Motor neuron (in vitro differentiated cells): ENCODE results near the gene ASPM. TPM values are rescaled to one million over a fixed set of nuclear protein-coding genes. Genes with fewer than 3 reads are reported as not detected.
"Not testable (repeated sequence)": the region's sequence is repeated elsewhere in the genome, so short reads cannot be mapped to it uniquely, and the experiment has no call there.

ENCODE experiments used
- ATAC-seq, 8 experiments: fragments of 200-7000 bp; cut with Tn5 transposase; replicated peaks in 6 of 8; 2 replicates each; pipeline ENCODE4 v1.8.0; 2021; ENCODE audit warnings: mild to moderate bottlenecking in 8 of 8, moderate library complexity in 8 of 8
- H3K27ac ChIP-seq, 2 donors: fragments of 250-450 bp; sonication (Bioruptor Pico); 2 replicates each; pipeline ENCODE4 v1.9.0; 2021; ENCODE audit warnings: antibody characterized with exemption in 2 of 2, mild to moderate bottlenecking in 2 of 2, moderate library complexity in 1 of 2
- H3K4me1 ChIP-seq, 2 donors: fragments of 250-450 bp; sonication (Bioruptor Pico); replicated peaks in 1 of 2; 2 replicates each; pipeline ENCODE4 v1.6.1; 2021; ENCODE audit warnings: antibody characterized with exemption in 2 of 2, mild to moderate bottlenecking in 2 of 2, moderate library complexity in 1 of 2
- H3K4me3 ChIP-seq, 5 donors: fragments of 250-450 bp; sonication (Bioruptor Pico); 2 replicates each; pipeline ENCODE4 v1.9.0; 2021; ENCODE audit warnings: antibody characterized with exemption in 5 of 5, mild to moderate bottlenecking in 5 of 5, moderate library complexity in 4 of 5
- WGBS, 10 experiments: fragments of 450-650 bp; shearing (Covaris generic); methylation state at CpG; one replicate each; pipeline ENCODE4 v1.0.0; 2022; 5-methylcytosine and 5-hydroxymethylcytosine counted together
- in situ Hi-C, 9 experiments: fragments of 400-800 bp; cut with MboI; loops; one replicate each; pipeline ENCODE4 v1.15.0; 2021; ENCODE audit warnings: low sequenced_read_pairs in 9 of 9, low pct_unique_long_range_greater_than_20kb in 2 of 9; ENCODE audit not compliant: unreplicated experiment in 9 of 9
- total RNA-seq, 8 experiments: library from RNA; unstranded; fragments of 300-600 nt; gene quantifications; 2 replicates each; pipeline versions ENCODE4 v1.2.3 to v1.2.4, GENCODE V29; 2022

ASPM gene
- total RNA-seq, 8 experiments from 2014 or later: 0.15 to 55.5 (median 3.1) TPM

- no peak for ATAC-seq
Observed at GRCh38 chr1:197137322-197137721, 9.1 kb downstream of the ASPM start.

GRCh38 chr1:197130677-197131304 is 15.7 kb downstream of the ASPM start:
- 79 to 100% (median 100%) methylated on average over 1 to 2 of the region's 2 CpGs for WGBS, 10 experiments
- in situ Hi-C loops: no loop called here
- Histone ChIP-seq H3K4me1 (no peaks in the 10 kb centered on the region), H3K27ac (no peak overlapping the region), H3K4me3 (no peak overlapping the region)
- peak in 2 of 8 experiments; percentile 62 to 82 for ATAC-seq

More at GRCh38 chr1:197137322-197137721, 9.1 kb downstream of the ASPM start:
- H3K27ac ChIP-seq: no peak overlapping the region
- in situ Hi-C loops: no loop called here
- H3K4me3 ChIP-seq: no peak overlapping the region
- peaks cover 5 to 8% of the 10 kb centered on the region in 2 donors for H3K4me1 ChIP-seq
- 50 to 100% (median 86%) methylated on average over 1 to 7 of the region's 7 CpGs; no CpG with 5 or more reads in 4 of the 10 experiments for WGBS, 10 experiments

DNA sequence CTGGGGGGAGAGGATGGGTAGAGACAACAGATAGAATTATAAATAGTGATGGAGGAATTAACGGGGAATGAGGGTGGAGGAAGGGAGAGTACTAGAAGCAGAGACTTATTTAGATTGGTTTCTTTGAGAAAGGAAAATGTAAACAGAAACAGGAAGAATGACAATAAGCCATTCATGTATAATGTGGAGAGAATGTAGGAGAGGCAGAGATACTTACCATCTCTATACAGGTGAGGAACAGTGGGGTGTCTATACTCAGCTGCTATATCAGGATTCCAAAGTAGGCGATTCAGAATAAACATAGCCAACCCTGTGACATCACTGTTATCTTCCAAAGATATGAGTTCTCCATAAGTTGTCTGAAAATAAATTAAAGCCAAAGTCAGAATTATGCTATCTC is 16.8 kb downstream of the ASPM start:
- in situ Hi-C loops: no loop called here
- 88 to 100% (median 96%) methylated on average over 1 to 2 of the region's 2 CpGs for WGBS, 10 experiments
- Histone ChIP-seq H3K4me3 (no peak overlapping the region), H3K4me1 (no peaks in the 10 kb centered on the region), H3K27ac (no peak overlapping the region)
- ATAC-seq: no peak

GRCh38 chr1:197127246-197127912 is 19.1 kb downstream of the ASPM start:
- ATAC-seq: no peak
- 90 to 100% (median 100%) methylated on average over 1 to 2 of the region's 2 CpGs; no CpG with 5 or more reads in 1 of the 10 experiments for WGBS, 10 experiments
- Histone ChIP-seq H3K4me3 (no peak overlapping the region), H3K27ac (no peak overlapping the region), H3K4me1 (no peaks in the 10 kb centered on the region)
- in situ Hi-C loops: no loop called here

DNA sequence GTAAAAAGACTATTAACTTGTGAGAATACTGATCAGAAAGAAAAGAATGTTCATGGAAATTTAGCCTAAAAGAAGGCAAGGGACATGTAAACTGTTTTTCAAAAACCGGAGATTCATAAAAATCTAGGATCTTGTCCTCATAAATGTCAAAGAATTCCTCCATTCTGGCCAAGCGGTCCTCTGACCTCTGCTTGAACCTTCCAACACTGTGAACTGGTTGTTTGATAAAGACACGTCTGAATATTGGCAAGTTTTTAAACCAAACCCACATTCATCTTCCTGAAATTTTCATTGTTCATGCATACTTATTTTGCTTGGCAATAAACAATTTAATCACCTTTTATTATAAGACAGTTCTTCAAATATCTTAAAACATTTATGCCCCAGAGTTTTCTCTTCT is 19.8 kb downstream of the ASPM start:
- no peak for ATAC-seq
- no peaks in the 10 kb centered on the region for H3K4me1 ChIP-seq
- in situ Hi-C loops: no loop called here
- no peak overlapping the region for H3K27ac ChIP-seq
- no peak overlapping the region for H3K4me3 ChIP-seq
- 54 to 92% (median 74%) methylated on average over 2 to 3 of the region's 3 CpGs for WGBS, 10 experiments

DNA sequence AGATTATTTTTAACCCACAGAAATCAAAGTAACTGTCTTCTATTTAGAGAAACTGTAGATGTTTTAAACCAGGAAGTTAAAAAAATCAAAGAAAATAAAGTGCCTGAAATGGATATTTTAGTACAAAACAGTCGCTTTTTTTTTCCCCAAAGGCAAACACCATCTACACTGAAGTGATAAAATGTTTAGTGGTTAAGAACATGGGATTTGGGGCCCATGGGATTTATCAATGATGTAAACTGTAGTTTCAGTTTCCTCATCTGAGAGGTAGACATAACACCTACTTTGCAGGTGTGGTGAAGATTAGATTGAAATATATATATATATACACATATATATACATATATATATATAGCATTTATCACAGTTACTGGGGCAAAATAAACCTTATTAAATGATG is 22.1 kb downstream of the ASPM start:
- no peak for ATAC-seq
- H3K4me3 ChIP-seq: no peak overlapping the region
- no peaks in the 10 kb centered on the region for H3K4me1 ChIP-seq
- in situ Hi-C loops: no loop called here
- 88 to 100% (median 100%) methylated on average over 1 of the region's 1 CpG; no CpG with 5 or more reads in 1 of the 10 experiments for WGBS, 10 experiments
- no peak overlapping the region for H3K27ac ChIP-seq

DNA sequence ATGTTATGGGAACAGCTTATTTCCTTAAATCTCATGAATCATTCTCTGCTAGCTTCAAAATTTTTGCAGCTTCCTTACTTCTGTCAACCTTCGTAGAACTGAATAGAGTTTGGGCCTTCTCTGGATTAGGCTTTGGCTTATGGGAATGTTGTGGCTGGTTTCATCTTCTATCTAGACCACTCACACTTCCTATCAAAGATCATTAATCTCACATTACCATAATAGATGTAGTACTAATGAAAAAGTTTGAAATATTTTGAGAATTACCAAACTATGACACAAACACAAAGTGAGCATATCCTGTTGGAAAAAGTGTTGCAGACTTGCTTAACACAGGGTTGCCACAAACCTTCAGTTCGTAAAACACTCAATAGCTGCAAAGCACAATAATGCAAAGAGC is 30.3 kb downstream of the ASPM start:
- no peak for ATAC-seq
- in situ Hi-C loops: no loop called here
- H3K27ac ChIP-seq: no peak overlapping the region
- H3K4me1 ChIP-seq: no peaks in the 10 kb centered on the region
- no peak overlapping the region for H3K4me3 ChIP-seq
- whole genome bisulfite sequencing, 10 experiments: 92 to 100% (median 97%) methylated on average over 2 of the region's 2 CpGs; no CpG with 5 or more reads in 1 of the 10 experiments

GRCh38 chr1:197106869-197107268 is 39.6 kb downstream of the ASPM start:
- no peak for ATAC-seq
- in situ Hi-C loops: no loop called here
- Histone ChIP-seq H3K4me1 (peaks cover 0 to under 1% of the 10 kb centered on the region in 2 donors), H3K4me3 (no peak overlapping the region), H3K27ac (no peak overlapping the region)
- WGBS, 10 experiments: 86 to 100% (median 100%) methylated on average over 1 of the region's 1 CpG; no CpG with 5 or more reads in 4 of the 10 experiments

DNA sequence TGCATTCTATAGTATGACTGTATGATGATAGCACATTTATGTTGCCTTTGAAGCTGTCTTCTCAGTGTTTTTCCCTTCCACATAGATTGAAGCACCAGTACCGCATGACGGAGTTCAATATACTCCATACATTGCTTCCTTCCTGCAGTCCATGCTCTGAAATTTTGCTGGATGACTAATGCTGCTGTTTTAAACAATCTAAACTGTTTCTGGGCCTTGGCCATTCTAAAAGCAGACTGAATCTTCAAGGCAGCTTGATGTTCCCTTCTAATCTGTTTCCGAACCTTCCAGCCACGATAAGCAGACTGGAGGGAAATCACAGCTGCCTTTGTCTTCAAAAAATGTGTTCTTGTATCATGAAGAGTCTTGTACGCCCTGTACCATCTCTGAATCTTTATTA is 43.2 kb downstream of the ASPM start:
- in situ Hi-C loops: no loop called here
- ATAC-seq: no peak
- peaks cover 0 to 7% of the 10 kb centered on the region in 2 donors for H3K4me1 ChIP-seq
- 92 to 100% (median 100%) methylated on average over 1 to 5 of the region's 5 CpGs for WGBS, 10 experiments
- H3K27ac ChIP-seq: no peak overlapping the region
- no peak overlapping the region for H3K4me3 ChIP-seq

DNA sequence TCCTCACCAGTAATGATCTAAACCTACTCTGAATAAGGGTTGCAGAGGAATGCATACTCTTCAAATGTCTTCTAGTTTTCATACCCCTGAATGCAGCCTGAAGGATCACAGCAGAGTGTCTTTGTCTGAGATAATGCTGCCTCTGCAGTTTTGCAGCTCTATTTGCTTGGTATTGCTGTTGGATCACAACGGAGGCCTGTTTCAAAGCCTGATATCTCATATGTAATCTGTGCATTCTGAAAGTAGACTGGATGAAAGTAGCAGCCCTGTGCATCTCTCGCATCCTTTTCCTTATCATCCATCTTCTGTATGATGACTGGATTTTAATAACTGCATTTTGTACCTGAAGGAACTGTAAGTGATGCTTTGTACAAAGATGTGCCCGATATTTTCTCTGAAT is 44.5 kb downstream of the ASPM start:
- 75 to 100% (median 94%) methylated on average over 1 to 3 of the region's 3 CpGs for WGBS, 10 experiments
- peak in 2 of 8 experiments; percentile 19 to 32 for ATAC-seq
- in situ Hi-C loops: no loop called here
- Histone ChIP-seq H3K4me3 (no peak overlapping the region), H3K27ac (no peak overlapping the region), H3K4me1 (peaks cover 0 to 7% of the 10 kb centered on the region in 2 donors)

GRCh38 chr1:197100677-197101076 is 45.8 kb downstream of the ASPM start:
- 90 to 100% (median 100%) methylated on average over 1 to 3 of the region's 3 CpGs for WGBS, 10 experiments
- no peak overlapping the region for H3K4me3 ChIP-seq
- ATAC-seq: no peak
- H3K27ac ChIP-seq: no peak overlapping the region
- peaks cover 0 to 7% of the 10 kb centered on the region in 2 donors for H3K4me1 ChIP-seq
- in situ Hi-C loops: no loop called here

DNA sequence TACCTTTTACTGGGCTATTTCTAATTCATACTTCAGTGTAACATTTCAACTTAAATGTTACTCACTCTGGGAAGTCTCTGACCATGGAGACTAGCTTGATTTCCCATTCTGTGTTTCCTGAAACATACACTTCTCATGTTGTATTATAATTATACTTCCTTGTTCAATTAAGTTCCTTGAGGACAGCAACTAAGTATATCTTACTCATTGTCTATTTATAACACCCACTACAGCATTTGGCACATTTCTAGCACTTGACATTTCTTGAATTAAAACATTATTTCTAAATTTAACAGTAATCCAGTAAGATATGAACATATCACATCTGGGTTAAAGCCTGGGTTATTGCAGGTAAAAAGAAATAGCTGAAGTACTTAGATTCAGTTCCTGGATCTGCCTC is 47.0 kb downstream of the ASPM start:
- H3K4me1 ChIP-seq: peaks cover 0 to 7% of the 10 kb centered on the region in 2 donors
- in situ Hi-C loops: no loop called here
- H3K4me3 ChIP-seq: no peak overlapping the region
- no peak for ATAC-seq
- H3K27ac ChIP-seq: no peak overlapping the region

DNA sequence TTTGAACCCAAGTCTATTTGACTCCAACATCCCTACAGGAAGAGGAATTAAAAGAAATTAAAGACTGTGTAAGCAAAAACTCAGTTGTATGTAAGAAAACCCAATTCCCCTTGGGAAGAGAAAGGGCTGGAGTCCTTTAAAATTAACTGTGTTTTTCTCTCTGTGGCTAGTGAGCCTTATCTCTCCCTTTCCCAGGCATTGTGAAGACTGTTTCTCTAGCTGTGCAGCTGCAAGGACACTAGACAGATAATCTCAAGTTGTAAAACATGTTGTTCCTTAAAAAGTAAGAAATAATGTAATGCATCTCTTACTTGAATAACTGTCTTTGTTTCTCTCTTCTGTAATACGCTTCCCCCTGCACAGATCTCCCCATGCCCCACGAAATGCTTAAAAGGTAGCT is 49.5 kb downstream of the ASPM start:
- ATAC-seq, H3K4me3 ChIP-seq, H3K27ac ChIP-seq, H3K4me1 ChIP-seq, in situ Hi-C loops: not testable (repeated sequence)
- 79 to 100% (median 92%) methylated on average over 1 to 2 of the region's 2 CpGs for WGBS, 10 experiments

DNA sequence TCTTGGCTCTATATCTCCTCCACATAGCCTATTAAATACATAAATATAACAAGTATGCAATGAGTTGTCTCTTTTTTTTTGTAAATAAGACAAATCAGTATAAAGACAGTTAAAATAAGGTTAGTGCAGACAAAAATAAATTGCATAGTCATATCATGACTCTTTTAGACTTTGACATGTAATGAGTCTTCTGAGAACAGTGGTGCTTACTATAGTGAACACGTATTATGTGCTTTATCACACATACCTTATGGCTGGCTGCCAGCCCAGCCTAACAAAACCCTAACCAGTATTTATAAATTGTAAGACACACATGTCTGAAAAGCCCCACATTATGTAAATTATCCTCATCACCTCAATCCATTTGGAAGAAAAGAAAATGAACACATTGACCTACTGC is 50.3 kb downstream of the ASPM start:
- Histone ChIP-seq H3K27ac (no peak overlapping the region), H3K4me1 (no peaks in the 10 kb centered on the region), H3K4me3 (no peak overlapping the region)
- 80 to 100% (median 90%) methylated on average over 1 of the region's 1 CpG; no CpG with 5 or more reads in 3 of the 10 experiments for WGBS, 10 experiments
- in situ Hi-C loops: no loop called here
- ATAC-seq: no peak
